Liver (tissue), 9 donors: ENCODE data around the gene APBA1. TPM values are rescaled to one million over a fixed set of nuclear protein-coding genes. Genes with fewer than 3 reads are reported as not detected.

ENCODE experiments used
- DNase-seq: peaks from one replicate; pipeline ENCODE4 v3.0.0-alpha.2; 2017; ENCODE audit warnings: low spot score
- H3K27ac ChIP-seq, 2 donors: one replicate each; pipeline ENCODE4 v1.7.0; 2013; ENCODE audit warnings: inconsistent platforms in 2 of 2, low read length in 2 of 2, control low read depth in 1 of 2, low read depth in 1 of 2, mild to moderate bottlenecking in 1 of 2
- H3K27me3 ChIP-seq, 4 donors: one replicate each; pipeline versions ENCODE4 v1.6.1 to v1.7.0; 2013; ENCODE audit warnings: low read length in 3 of 4, inconsistent platforms in 1 of 4, mild to moderate bottlenecking in 1 of 4, moderate library complexity in 1 of 4; ENCODE audit not compliant: control insufficient read depth in 4 of 4, insufficient read depth in 4 of 4
- H3K36me3 ChIP-seq, 4 donors: one replicate each; pipeline versions ENCODE4 v1.6.1 to v1.7.0; 2013; ENCODE audit warnings: low read length in 3 of 4, mild to moderate bottlenecking in 3 of 4, low read depth in 1 of 4, moderate library complexity in 1 of 4; ENCODE audit not compliant: control insufficient read depth in 4 of 4, insufficient read depth in 3 of 4
- H3K4me1 ChIP-seq, 4 donors: one replicate each; pipeline versions ENCODE4 v1.6.1 to v1.7.0; 2013; ENCODE audit warnings: low read length in 3 of 4, mild to moderate bottlenecking in 3 of 4, moderate library complexity in 1 of 4; ENCODE audit not compliant: control insufficient read depth in 4 of 4, insufficient read depth in 4 of 4
- H3K4me3 ChIP-seq, 3 donors: one replicate each; pipeline versions ENCODE4 v1.6.1 to v1.7.0; 2013; ENCODE audit warnings: low read length in 3 of 3, control low read depth in 1 of 3, low read depth in 1 of 3, mild to moderate bottlenecking in 1 of 3
- H3K9ac ChIP-seq, 2 donors: one replicate each; pipeline ENCODE4 v1.7.0; 2013; ENCODE audit warnings: low read length in 2 of 2, mild to moderate bottlenecking in 2 of 2, moderate library complexity in 2 of 2, control low read depth in 1 of 2, low read depth in 1 of 2
- H3K9me3 ChIP-seq, 4 donors: one replicate each; pipeline versions ENCODE4 v1.6.1 to v1.7.0; 2013; ENCODE audit warnings: low read length in 3 of 4; ENCODE audit not compliant: control insufficient read depth in 4 of 4
- ATF3 ChIP-seq: IDR thresholded peaks from 2 replicates; pipeline ENCODE4 v1.6.1; 2016; ENCODE audit warnings: antibody characterized with exemption
- CTCF ChIP-seq: fragments of 150-350 bp; IDR thresholded peaks from 2 replicates; pipeline ENCODE4 v1.5.1; 2017; ENCODE audit warnings: improper control_type of control experiment, low read depth, low read length; ENCODE audit not compliant: missing input control
- EGR1 ChIP-seq, 2 donors: IDR thresholded peaks; 2 replicates each; pipeline ENCODE4 v1.6.1; 2016 to 2018; ENCODE audit warnings: antibody characterized with exemption in 2 of 2, low read depth in 2 of 2
- FOXA1 ChIP-seq: IDR thresholded peaks from 2 replicates; pipeline ENCODE4 v1.6.1; 2016; ENCODE audit warnings: antibody characterized with exemption
- GABPA ChIP-seq, 2 donors: IDR thresholded peaks in 1 of 2; conservative IDR thresholded peaks in 1 of 2; 2 replicates each; pipeline ENCODE4 v1.6.1; 2016; ENCODE audit warnings: antibody characterized with exemption in 2 of 2, mild to moderate bottlenecking in 1 of 2, moderate library complexity in 1 of 2
- HNF4A ChIP-seq, 2 donors: conservative IDR thresholded peaks; 2 replicates each; pipeline ENCODE4 v1.6.1; 2016; ENCODE audit warnings: antibody characterized with exemption in 2 of 2, mild to moderate bottlenecking in 2 of 2
- JUND ChIP-seq, 2 donors: IDR thresholded peaks; 2 replicates each; pipeline ENCODE4 v1.6.1; 2016; ENCODE audit warnings: antibody characterized with exemption in 2 of 2
- NR2F2 ChIP-seq: IDR thresholded peaks from 2 replicates; pipeline ENCODE4 v1.6.1; 2016; ENCODE audit warnings: antibody characterized with exemption
- RAD21 ChIP-seq, 2 donors: IDR thresholded peaks; 2 replicates each; pipeline ENCODE4 v1.6.1; 2016; ENCODE audit warnings: antibody characterized with exemption in 2 of 2, mild to moderate bottlenecking in 2 of 2
- REST ChIP-seq: IDR thresholded peaks from 2 replicates; pipeline ENCODE4 v1.6.1; 2016; ENCODE audit warnings: antibody characterized with exemption, mild to moderate bottlenecking
- RXRA ChIP-seq, 2 donors: IDR thresholded peaks; 2 replicates each; pipeline ENCODE4 v1.6.1; 2017 to 2018; ENCODE audit warnings: antibody characterized with exemption in 2 of 2, mild to moderate bottlenecking in 1 of 2
- TAF1 ChIP-seq: conservative IDR thresholded peaks from 2 replicates; pipeline ENCODE4 v1.6.1; 2016; ENCODE audit warnings: antibody characterized with exemption, mild to moderate bottlenecking
- ZBTB33 ChIP-seq: IDR thresholded peaks from 2 replicates; pipeline ENCODE4 v1.6.1; 2016; ENCODE audit warnings: antibody characterized with exemption
- WGBS: extraction: QIAGEN DNeasy Blood & Tissue Kit; methylation state at CpG from one replicate; pipeline ENCODE4 v1.1.7; 2013; 5-methylcytosine and 5-hydroxymethylcytosine counted together
- polyA plus RNA-seq, 2 donors: library from polyadenylated mRNA; stranded (reverse) in 1 of 2; unstranded in 1 of 2; fragments of 200-250 nt in 1 of 2; fragments of >200 nt in 1 of 2; fragmentation: Nextera tagmentation in 1 of 2; extraction: Ambion mirVana in 1 of 2; gene quantifications; one replicate each; pipeline versions ENCODE4 v1.2.1 to v1.2.3, GENCODE V29; 2013 to 2015
- total RNA-seq, 2 donors: library from RNA; depleted of rRNA; stranded (reverse); fragments of >200 nt; gene quantifications; one replicate each; pipeline ENCODE4 v1.2.3, GENCODE V29; 2014
- donor health status: healthy.
- donor health status: healthy.
- donor health status: healthy.
- donor health status: healthy.
- donor health status: healthy.

The APBA1 gene
- total and polyA plus RNA-seq, 4 donors: 2.8 to 19.0 (median 6.1) TPM

- H3K9ac ChIP-seq: no peak overlapping the region
- no peaks in the 10 kb centered on the region for H3K9me3 ChIP-seq
- WGBS: 77% methylated on average over 4 of the region's 4 CpGs
- no peak overlapping the region for H3K27ac ChIP-seq
- no peaks in the 10 kb centered on the region for H3K27me3 ChIP-seq
- H3K36me3 ChIP-seq: no peaks in the 10 kb centered on the region
- TF ChIP-seq JUND (IDR thresholded peaks at IDR 0.05): no peak
- TF ChIP-seq RAD21 (IDR thresholded peaks at IDR 0.05): no peak
- no peak for TF ChIP-seq GABPA (IDR thresholded peaks at IDR 0.05 in 1 of 2, conservative IDR thresholded peaks at IDR 0.05 in 1 of 2)
- TF ChIP-seq TAF1: no peak
- no peak for TF ChIP-seq CTCF
- TF ChIP-seq ZBTB33: no peak
- no peak for TF ChIP-seq REST
- TF ChIP-seq RXRA (IDR thresholded peaks at IDR 0.05): no peak
- DNase-seq: no peak
- no peaks in the 10 kb centered on the region for H3K4me1 ChIP-seq
- H3K4me3 ChIP-seq: no peak overlapping the region
These were observed 6.8 kb upstream of the APBA1 start for GRCh38 chr9:69678843-69679538.

- Histone ChIP-seq H3K27ac (no peak overlapping the region), H3K27me3 (no peaks in the 10 kb centered on the region), H3K4me3 (no peak overlapping the region), H3K9ac (no peak overlapping the region), H3K36me3 (no peaks in the 10 kb centered on the region), H3K4me1 (peaks cover 0 to 5% (median 2%) of the 10 kb centered on the region in 4 donors), H3K9me3 (no peaks in the 10 kb centered on the region)
- DNase-seq: no peak
- WGBS: 88% methylated on average over 5 of the region's 5 CpGs
- TF ChIP-seq CTCF: no peak
- TF ChIP-seq HNF4A (conservative IDR thresholded peaks at IDR 0.05): no peak
- TF ChIP-seq RXRA (IDR thresholded peaks at IDR 0.05): no peak
- TF ChIP-seq EGR1 (IDR thresholded peaks at IDR 0.05; ENCODE audit: low read depth in 2 of 2): no peak
- no peak for TF ChIP-seq NR2F2
- no peak for TF ChIP-seq GABPA (IDR thresholded peaks at IDR 0.05 in 1 of 2, conservative IDR thresholded peaks at IDR 0.05 in 1 of 2)
- no peak for TF ChIP-seq ATF3
- no peak for TF ChIP-seq TAF1
- TF ChIP-seq REST: no peak
- no peak for TF ChIP-seq FOXA1
- TF ChIP-seq ZBTB33: no peak
These were observed 5.8 kb upstream of the APBA1 start for GRCh38 chr9:69677931-69678330.
